NCI-H2196 (cell line): Measurements from ENCODE around the gene KIAA1671.
"Not testable (repeated sequence)": the region's sequence is repeated elsewhere in the genome, so short reads cannot be mapped to it uniquely, and the experiment has no call there.

Source experiments
- DNase-seq: peaks from one replicate; lab custom pipeline; 2025; ENCODE audit not compliant: unreplicated experiment; lab: John Stamatoyannopoulos, UW

The KIAA1671 gene

GRCh38 chr22:25212337-25212736 is 259.8 kb downstream of the KIAA1671 start:
- DNase-seq: no peak

GRCh38 chr22:25213221-25213620 is 260.7 kb downstream of the KIAA1671 start:
- DNase-seq: no peak

GRCh38 chr22:25216230-25216629 is 263.7 kb downstream of the KIAA1671 start:
- DNase-seq: no peak

GRCh38 chr22:25219211-25219689 is 266.7 kb downstream of the KIAA1671 start, which contains the start of gene CRYBB2:
Gene CRYBB2 (plus strand): TSS chr22:25219639. CDS start chr22:25221430, 1,791 bp downstream.
- no peak for DNase-seq

- no peak for DNase-seq
These were observed 267.5 kb downstream of the KIAA1671 start for GRCh38 chr22:25219948-25220442.

GRCh38 chr22:25221790-25222189 is 269.3 kb downstream of the KIAA1671 start:
- no peak for DNase-seq

- no peak for DNase-seq
These were observed 270.8 kb downstream of the KIAA1671 start for GRCh38 chr22:25223269-25223850.

- DNase-seq: no peak
These were observed 276.3 kb downstream of the KIAA1671 start for GRCh38 chr22:25228822-25229221.

GRCh38 chr22:25230760-25231159 is 278.2 kb downstream of the KIAA1671 start:
- not testable (repeated sequence) for DNase-seq

GRCh38 chr22:25232301-25232700 is 279.8 kb downstream of the KIAA1671 start:
- DNase-seq: no peak

GRCh38 chr22:25233706-25234105 is 281.2 kb downstream of the KIAA1671 start:
- not testable (repeated sequence) for DNase-seq

GRCh38 chr22:25235547-25236290 is 283.2 kb downstream of the KIAA1671 start:
- peak; percentile 59 for DNase-seq

GRCh38 chr22:25236417-25236816 is 283.9 kb downstream of the KIAA1671 start:
- DNase-seq: no peak

- DNase-seq: no peak
These were observed 285.0 kb downstream of the KIAA1671 start for GRCh38 chr22:25237503-25237902.

GRCh38 chr22:25238058-25238457 is 285.5 kb downstream of the KIAA1671 start:
- not testable (repeated sequence) for DNase-seq
